Measurements from ENCODE around the gene DAB2. TPM values are rescaled to one million over a fixed set of nuclear protein-coding genes. Genes with fewer than 3 reads are reported as not detected.
A peak's percentile ranks its signal among the peaks of the same experiment; 100 is the strongest.

DAB2 gene
- total and polyA plus RNA-seq, 2 experiments from 2014 or later: 8.7 to 11.4 TPM

DNA sequence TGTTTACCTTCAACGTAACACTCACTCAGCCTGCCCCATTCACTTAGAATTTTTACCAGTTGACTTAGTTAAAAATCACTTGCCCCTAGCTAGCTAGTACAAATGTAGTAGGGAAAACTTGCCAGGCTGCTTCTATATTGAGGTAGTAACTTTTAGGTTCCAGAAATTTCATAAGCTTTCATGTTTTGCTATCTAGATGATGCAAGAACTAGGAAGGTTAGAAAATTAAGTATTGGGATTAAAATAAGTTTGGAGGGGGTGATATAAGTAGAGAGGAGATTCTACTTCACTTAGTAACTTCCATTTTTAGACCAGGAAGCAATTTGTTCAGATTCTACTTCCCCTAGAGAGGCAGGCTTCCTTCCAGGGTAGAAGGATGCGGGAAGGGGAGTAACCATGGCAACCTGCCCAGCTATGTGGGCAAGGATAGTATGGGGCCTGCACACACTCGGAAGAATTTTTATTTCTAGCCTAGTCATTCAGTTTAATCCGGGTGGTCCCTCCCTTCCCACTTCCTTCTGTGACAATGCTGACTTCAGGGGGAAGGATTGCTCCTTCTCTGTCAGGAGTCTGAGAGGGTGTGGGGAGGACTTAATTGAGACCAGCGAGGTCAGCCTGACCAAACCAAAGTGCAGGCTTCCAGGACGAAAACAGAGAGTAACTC, 4.2 kb downstream of the DAB2 start:
- DNase-seq (ENCODE audit: low read depth in 1 of 2, low spot score in 1 of 2): peak in 1 of 2 donors; percentile 89
- H3K27ac ChIP-seq: no peak overlapping the region
- H3K4me3 ChIP-seq: no peak overlapping the region
- TF ChIP-seq CTCF (IDR thresholded peaks at IDR 0.05; ENCODE audit: low read depth, low read length): no peak
- no peaks in the 10 kb centered on the region for H3K36me3 ChIP-seq
- no peaks in the 10 kb centered on the region for H3K9me3 ChIP-seq (ENCODE audit: low read depth)
- no peaks in the 10 kb centered on the region for H3K27me3 ChIP-seq
- H3K4me1 ChIP-seq (ENCODE audit: low read depth): peaks cover 7% of the 10 kb centered on the region

GRCh38 chr5:39419796-39420195, 5.0 kb downstream of the DAB2 start:
- Histone ChIP-seq H3K27ac (no peak overlapping the region), H3K27me3 (no peaks in the 10 kb centered on the region)

DNA sequence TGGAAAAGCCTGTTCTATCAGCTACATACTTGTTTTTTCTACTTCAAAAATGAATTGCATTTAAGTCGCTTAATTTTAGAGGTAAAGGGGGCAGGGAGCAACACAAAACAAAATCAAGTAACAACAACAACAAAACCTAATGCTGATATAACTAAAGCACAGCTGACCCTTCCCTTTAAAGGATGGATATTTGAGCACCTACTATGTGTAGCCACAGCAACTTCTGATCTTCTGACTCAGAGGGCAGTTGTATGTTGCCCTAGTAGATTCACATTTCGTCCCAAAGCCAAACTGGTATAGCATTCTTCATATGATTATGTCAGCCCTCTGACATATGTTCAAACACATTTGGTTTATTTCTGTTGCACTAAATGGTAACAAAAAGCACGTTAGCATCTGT, 6.8 kb downstream of the DAB2 start:
- DNase-seq (ENCODE audit: low read depth in 1 of 2, low spot score in 1 of 2): no peak
- Histone ChIP-seq H3K9me3 (ENCODE audit: low read depth) (no peaks in the 10 kb centered on the region), H3K4me3 (no peak overlapping the region), H3K4me1 (ENCODE audit: low read depth) (no peaks in the 10 kb centered on the region), H3K36me3 (no peaks in the 10 kb centered on the region), H3K27ac (no peak overlapping the region), H3K27me3 (no peaks in the 10 kb centered on the region)
- TF ChIP-seq CTCF (IDR thresholded peaks at IDR 0.05; ENCODE audit: low read depth, low read length): no peak

More at GRCh38 chr5:39419796-39420195, 5.0 kb downstream of the DAB2 start:
- TF ChIP-seq CTCF (IDR thresholded peaks at IDR 0.05; ENCODE audit: low read depth, low read length): no peak
- Histone ChIP-seq H3K9me3 (ENCODE audit: low read depth) (no peaks in the 10 kb centered on the region), H3K4me1 (ENCODE audit: low read depth) (peaks cover 7% of the 10 kb centered on the region), H3K36me3 (no peaks in the 10 kb centered on the region), H3K4me3 (no peak overlapping the region)
- DNase-seq (ENCODE audit: low read depth in 1 of 2, low spot score in 1 of 2): no peak

GRCh38 chr5:39415201-39415600, 9.6 kb downstream of the DAB2 start:
- no peak overlapping the region for H3K4me3 ChIP-seq
- H3K9me3 ChIP-seq (ENCODE audit: low read depth): no peaks in the 10 kb centered on the region
- no peak for TF ChIP-seq CTCF (IDR thresholded peaks at IDR 0.05; ENCODE audit: low read depth, low read length)
- H3K27me3 ChIP-seq: no peaks in the 10 kb centered on the region
- H3K27ac ChIP-seq: no peak overlapping the region
- H3K36me3 ChIP-seq: no peaks in the 10 kb centered on the region
- DNase-seq (ENCODE audit: low read depth in 1 of 2, low spot score in 1 of 2): no peak
- H3K4me1 ChIP-seq (ENCODE audit: low read depth): peaks cover 7% of the 10 kb centered on the region

DNA sequence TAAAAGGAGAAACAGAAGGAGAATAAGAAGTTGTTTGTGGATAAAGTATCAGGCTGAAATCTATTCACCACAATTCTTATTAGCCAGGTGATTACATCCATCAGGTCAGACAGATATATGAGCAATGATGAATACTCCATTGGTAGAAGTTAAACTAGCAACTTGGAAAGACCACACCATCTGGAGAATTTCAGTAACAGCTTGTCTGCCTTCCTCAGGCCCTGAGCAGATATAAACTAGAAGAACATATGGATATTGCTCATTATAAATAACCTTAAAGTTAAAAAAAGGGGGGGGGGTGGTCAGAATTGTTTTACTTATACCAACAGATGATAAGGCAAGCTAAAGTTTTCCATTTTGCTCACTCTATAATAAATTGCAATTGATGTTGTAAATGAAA, 10.4 kb downstream of the DAB2 start:
- DNase-seq (ENCODE audit: low read depth in 1 of 2, low spot score in 1 of 2): no peak
- H3K4me3 ChIP-seq: no peak overlapping the region
- no peaks in the 10 kb centered on the region for H3K27me3 ChIP-seq
- H3K36me3 ChIP-seq: no peaks in the 10 kb centered on the region
- H3K4me1 ChIP-seq (ENCODE audit: low read depth): peaks cover 7% of the 10 kb centered on the region
- TF ChIP-seq CTCF (IDR thresholded peaks at IDR 0.05; ENCODE audit: low read depth, low read length): no peak
- no peak overlapping the region for H3K27ac ChIP-seq
- H3K9me3 ChIP-seq (ENCODE audit: low read depth): no peaks in the 10 kb centered on the region
